H1 (cell line): Measurements from ENCODE around the gene TNPO2. TPM values are rescaled to one million over a fixed set of nuclear protein-coding genes. Genes with fewer than 3 reads are reported as not detected.

ENCODE experiments used
- KDM1A ChIP-seq: fragments of 200-600, 300-600 bp; sonication (generic); IDR thresholded peaks from 2 replicates; pipeline ENCODE4 v1.7.1; 2016; ENCODE audit warnings: mild to moderate bottlenecking, low read length, borderline replicate concordance
- POLR2AphosphoS5 ChIP-seq: IDR thresholded peaks from 2 replicates; pipeline ENCODE4 v1.6.1; 2011; ENCODE audit warnings: low read depth, low read length
- TEAD4 ChIP-seq: IDR thresholded peaks from 2 replicates; pipeline ENCODE4 v1.6.1; 2012; ENCODE audit warnings: low read depth, low read length, inconsistent platforms, mixed read lengths
- polyA plus RNA-seq, 7 experiments: library from polyadenylated mRNA; depleted of rRNA in 3 of 7; stranded (reverse) in 5 of 7; unstranded in 2 of 7; fragments of >200 nt in 5 of 7; fragments of 200-250 nt in 2 of 7; gene quantifications; 1 replicate in 5 of 7; 2 replicates in 1 of 7; 4 replicates in 1 of 7; pipeline versions ENCODE4 v1.2.1 to v1.2.3, GENCODE V29; 2011 to 2013; ENCODE audit warnings: missing spikeins in 2 of 7, mixed read lengths in 2 of 7
- total RNA-seq: library from RNA; stranded (reverse); fragmentation: NEBNext Ultra II Directional; extraction: Animal tissue kit (Norgen Biotek cat#: 25700); gene quantifications from 2 replicates; pipeline ENCODE4 v1.2.1, GENCODE V29; 2021

TNPO2 gene
- total and polyA plus RNA-seq, 2 of the 8 experiments (the other 6 are each of a cell fraction or from before 2014, with no cell fraction given), result 112 to 121 TPM

DNA sequence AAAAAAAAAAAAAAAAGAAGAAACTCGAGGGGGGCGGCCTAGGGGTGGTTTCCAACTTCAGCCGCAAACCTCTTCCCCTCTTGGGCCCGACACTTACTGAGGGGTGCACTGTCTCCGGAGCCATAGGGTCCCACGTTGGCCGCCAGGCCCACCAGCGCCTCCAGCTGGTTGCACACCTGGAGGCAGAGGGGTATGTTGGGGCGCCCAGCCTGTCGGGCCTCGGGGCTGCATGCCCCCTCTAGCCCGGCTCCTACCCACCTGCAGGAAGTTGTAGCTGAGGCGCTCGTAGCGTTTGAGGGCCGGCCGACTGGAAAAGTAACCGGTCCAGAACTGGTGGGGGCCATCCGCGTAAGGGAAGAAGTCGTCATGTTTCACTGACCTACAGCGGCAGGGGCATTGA is 65.8 kb downstream of the TNPO2 start (continued):
- TF ChIP-seq POLR2AphosphoS5 (no peak), TEAD4 (no peak), KDM1A (no peak)
